Muscle layer of duodenum (tissue), 2 donors: ENCODE measurements around the gene KIF26A.

Experiments used
- H3K27ac ChIP-seq: one replicate; pipeline ENCODE4 v1.7.0; 2013; ENCODE audit warnings: mild to moderate bottlenecking, low read length
- H3K27me3 ChIP-seq: one replicate; pipeline ENCODE4 v1.7.0; 2013; ENCODE audit warnings: low read depth, mild to moderate bottlenecking, control low read depth, low read length
- H3K36me3 ChIP-seq, 2 donors: one replicate each; pipeline ENCODE4 v1.7.0; 2013; ENCODE audit warnings: low read length in 2 of 2, control low read depth in 1 of 2, mild to moderate bottlenecking in 1 of 2; ENCODE audit not compliant: insufficient read depth in 2 of 2, control insufficient read depth in 1 of 2
- H3K4me1 ChIP-seq, 2 donors: one replicate each; pipeline ENCODE4 v1.7.0; 2013; ENCODE audit warnings: low read length in 2 of 2, mild to moderate bottlenecking in 2 of 2, control low read depth in 1 of 2, moderate library complexity in 1 of 2; ENCODE audit not compliant: insufficient read depth in 2 of 2, control insufficient read depth in 1 of 2
- H3K4me3 ChIP-seq, 2 donors: one replicate each; pipeline ENCODE4 v1.7.0; 2013; ENCODE audit warnings: low read length in 2 of 2, low read depth in 1 of 2, mild to moderate bottlenecking in 1 of 2
- H3K9me3 ChIP-seq, 2 donors: one replicate each; pipeline ENCODE4 v1.7.0; 2013; ENCODE audit warnings: low read length in 2 of 2, control low read depth in 1 of 2, mild to moderate bottlenecking in 1 of 2; ENCODE audit not compliant: control insufficient read depth in 1 of 2
- donor health status: healthy.

Gene KIF26A

DNA sequence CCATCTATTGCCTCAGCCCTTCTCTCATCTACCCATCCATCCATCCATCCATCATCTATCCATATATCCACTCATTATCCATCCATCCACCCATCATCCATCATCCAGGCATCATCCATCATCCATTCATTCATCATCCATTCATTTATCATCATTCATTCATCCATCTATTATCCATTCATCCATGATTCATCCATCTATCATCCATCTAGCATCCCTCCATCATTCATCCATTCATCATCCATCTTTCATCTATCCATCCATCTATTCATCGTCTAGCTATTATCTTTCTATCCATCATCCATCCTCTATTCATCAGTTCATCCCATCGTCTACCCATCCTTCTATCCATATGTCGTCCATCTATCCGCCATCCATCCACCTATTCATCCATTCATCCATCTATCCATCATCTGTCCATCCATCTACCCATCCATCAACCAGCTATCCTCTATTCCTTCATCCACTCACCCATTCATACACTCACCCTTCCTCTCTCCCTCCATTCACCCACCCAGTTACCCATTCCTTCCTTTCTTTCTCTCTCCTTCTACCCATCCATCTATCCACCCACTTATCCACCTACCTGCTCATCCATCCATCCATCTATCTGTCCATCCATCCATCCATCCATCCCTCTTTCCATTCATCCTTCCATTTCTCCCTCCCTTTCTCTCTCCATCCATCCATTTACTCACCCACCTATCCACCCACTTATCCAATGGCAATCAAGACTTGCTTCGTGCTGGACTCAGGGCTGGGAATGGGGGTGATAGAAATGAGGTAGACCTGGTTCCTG is 59.3 kb downstream of the KIF26A start:
- Histone ChIP-seq H3K27me3 (no peaks in the 10 kb centered on the region), H3K4me3 (no peak overlapping the region), H3K9me3 (no peaks in the 10 kb centered on the region), H3K36me3 (no peaks in the 10 kb centered on the region), H3K4me1 (no peaks in the 10 kb centered on the region), H3K27ac (no peak overlapping the region)

DNA sequence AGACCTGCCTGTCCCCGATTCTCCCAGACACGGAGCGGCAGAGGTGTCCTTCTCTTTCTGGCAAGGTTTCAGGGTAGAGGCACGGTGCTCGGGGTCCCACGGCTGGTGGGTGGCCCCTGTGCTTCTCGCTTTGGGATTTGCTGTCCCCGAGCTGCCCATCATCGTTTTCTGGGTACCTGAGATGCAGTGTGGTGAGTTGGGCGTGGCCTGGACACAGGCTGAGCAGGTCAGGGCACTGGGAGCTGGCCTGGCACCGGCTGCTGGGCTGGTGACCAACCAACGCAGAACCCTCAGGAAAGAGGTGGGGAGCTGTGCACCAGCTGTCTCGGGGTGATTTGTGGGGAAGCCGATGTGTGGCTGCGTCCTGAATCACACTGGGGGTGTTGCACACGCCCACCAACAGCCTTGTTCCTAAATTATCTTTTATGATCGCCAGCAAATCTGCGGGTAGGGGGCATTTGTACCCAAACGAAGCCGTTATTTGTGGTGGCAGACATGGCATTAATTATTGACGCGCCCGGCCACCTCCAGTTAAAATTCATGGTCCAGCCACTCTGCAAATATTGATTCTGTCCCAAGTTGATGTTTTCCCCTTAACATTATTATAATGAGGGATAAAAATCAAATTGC is 61.0 kb downstream of the KIF26A start:
- Histone ChIP-seq H3K36me3 (no peaks in the 10 kb centered on the region), H3K27me3 (no peaks in the 10 kb centered on the region), H3K9me3 (no peaks in the 10 kb centered on the region), H3K4me3 (no peak overlapping the region), H3K4me1 (no peaks in the 10 kb centered on the region), H3K27ac (no peak overlapping the region)

DNA sequence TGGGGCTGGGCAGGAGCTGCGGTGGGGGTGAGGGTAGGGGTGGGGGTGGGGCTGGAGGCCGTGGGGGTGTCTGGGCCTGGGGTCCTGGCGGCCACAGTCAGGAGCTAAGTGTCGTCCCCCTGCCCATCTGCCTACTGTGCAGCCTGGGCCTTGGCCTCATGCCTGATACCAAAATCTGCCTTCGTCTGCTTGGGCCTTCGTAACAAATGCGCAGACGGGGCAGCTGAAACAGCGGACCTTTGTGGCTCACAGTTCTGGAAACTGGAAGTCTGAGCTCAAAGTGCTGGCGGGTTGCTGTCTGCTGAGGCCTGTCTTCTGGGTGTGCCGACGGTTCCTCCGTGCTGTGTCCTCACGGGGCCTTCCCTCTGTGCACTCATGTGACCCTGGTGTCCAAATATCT is 61.7 kb downstream of the KIF26A start:
- no peaks in the 10 kb centered on the region for H3K27me3 ChIP-seq

GRCh38 chr14:104200591-104200990 is 62.2 kb downstream of the KIF26A start:
- Histone ChIP-seq H3K9me3 (no peaks in the 10 kb centered on the region), H3K27me3 (no peaks in the 10 kb centered on the region), H3K4me1 (no peaks in the 10 kb centered on the region), H3K27ac (no peak overlapping the region), H3K36me3 (no peaks in the 10 kb centered on the region), H3K4me3 (no peak overlapping the region)

More for the DNA sequence above, 61.7 kb downstream of the KIF26A start:
- H3K9me3 ChIP-seq, result no peaks in the 10 kb centered on the region
- H3K36me3 ChIP-seq, result no peaks in the 10 kb centered on the region
- no peak overlapping the region for H3K27ac ChIP-seq
- H3K4me1 ChIP-seq, result no peaks in the 10 kb centered on the region
- H3K4me3 ChIP-seq, result no peak overlapping the region

DNA sequence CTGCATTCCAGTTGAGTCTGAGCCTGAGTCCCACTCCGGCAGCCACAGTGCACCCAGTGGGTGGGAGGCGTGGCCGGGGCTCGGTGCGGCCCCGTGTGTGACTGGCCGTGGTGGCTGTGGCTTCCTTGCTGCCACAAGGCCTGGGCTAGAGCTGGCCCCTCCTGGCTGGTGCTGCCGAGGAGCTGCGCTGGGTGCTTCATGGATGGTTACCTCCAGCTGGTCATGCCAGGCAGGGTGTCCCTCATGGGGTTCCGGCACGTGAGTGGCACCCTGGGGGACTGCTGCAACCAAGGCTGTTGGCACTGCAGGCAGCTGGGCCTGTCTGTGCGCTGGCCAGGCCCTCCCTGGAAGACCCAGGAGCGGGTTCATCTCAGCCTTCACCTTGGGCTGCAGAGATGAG is 62.7 kb downstream of the KIF26A start:
- H3K4me1 ChIP-seq, result no peaks in the 10 kb centered on the region
- no peak overlapping the region for H3K4me3 ChIP-seq
- no peak overlapping the region for H3K27ac ChIP-seq
- no peaks in the 10 kb centered on the region for H3K27me3 ChIP-seq
- no peaks in the 10 kb centered on the region for H3K36me3 ChIP-seq
- H3K9me3 ChIP-seq, result no peaks in the 10 kb centered on the region

DNA sequence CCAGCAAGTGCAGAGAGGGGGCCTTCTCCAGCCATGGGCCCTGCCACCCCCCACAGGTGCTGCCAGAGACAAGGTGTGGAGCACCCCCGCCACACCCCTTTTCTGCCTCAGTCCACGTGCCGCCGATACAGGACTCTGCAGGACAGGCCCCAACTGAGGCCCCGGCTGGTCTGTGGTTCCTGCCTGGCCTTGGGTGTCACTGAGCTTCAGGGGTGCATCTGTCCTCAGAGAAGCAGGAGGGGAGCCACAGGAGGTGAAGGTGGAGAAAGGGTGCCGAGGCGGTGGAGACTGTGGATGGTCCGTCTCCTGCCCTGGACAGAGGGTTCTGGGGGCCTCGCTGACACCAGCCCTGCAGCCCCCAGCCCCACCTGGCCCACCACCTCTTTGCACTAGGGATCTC is 63.1 kb downstream of the KIF26A start:
- no peak overlapping the region for H3K4me3 ChIP-seq
- H3K27ac ChIP-seq, result no peak overlapping the region
- H3K36me3 ChIP-seq, result no peaks in the 10 kb centered on the region
- H3K27me3 ChIP-seq, result no peaks in the 10 kb centered on the region
- no peaks in the 10 kb centered on the region for H3K4me1 ChIP-seq
- no peaks in the 10 kb centered on the region for H3K9me3 ChIP-seq

DNA sequence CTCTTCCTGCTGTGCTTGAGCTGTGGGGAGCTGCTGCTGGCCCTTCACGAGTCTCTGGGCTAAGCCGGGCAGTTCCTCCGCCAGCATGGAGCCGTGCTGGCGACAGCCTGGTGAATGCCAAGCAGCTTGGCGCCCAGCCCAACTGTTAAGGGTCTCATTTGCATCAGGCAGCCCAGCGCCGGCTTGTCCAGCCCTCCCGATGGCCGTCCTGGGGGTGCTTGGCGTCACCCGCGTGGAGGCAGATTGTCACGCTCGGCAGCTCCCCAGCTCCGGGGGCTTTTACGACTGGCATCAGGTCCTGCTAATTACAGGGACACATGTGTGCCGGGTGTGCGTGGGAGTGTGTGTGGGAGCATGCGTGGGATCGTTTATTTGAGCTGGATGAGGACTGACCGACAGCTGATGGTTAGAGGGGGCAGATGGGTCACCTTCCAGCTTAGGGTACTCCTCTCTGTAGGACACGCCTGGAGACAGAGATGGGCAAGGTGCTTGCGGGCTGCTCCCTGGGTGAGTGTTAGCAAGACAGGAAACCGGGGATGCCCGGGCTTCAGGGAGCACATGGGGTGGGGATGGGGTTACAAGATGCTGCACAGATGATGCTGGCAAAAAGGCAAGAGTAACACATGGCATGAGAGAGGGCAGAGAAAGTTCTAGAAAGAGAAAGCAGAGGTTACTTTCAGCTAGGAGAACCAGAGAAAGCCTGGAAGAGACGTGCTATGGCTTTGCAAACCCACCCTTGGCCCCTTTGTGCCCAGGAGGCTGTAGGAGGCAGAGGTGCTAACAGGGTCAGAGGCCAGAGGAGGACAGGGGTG is 64.1 kb downstream of the KIF26A start:
- no peaks in the 10 kb centered on the region for H3K36me3 ChIP-seq
- H3K4me1 ChIP-seq, result no peaks in the 10 kb centered on the region
- H3K9me3 ChIP-seq, result no peaks in the 10 kb centered on the region
- H3K27me3 ChIP-seq, result no peaks in the 10 kb centered on the region
- no peak overlapping the region for H3K27ac ChIP-seq
- H3K4me3 ChIP-seq, result no peak overlapping the region

DNA sequence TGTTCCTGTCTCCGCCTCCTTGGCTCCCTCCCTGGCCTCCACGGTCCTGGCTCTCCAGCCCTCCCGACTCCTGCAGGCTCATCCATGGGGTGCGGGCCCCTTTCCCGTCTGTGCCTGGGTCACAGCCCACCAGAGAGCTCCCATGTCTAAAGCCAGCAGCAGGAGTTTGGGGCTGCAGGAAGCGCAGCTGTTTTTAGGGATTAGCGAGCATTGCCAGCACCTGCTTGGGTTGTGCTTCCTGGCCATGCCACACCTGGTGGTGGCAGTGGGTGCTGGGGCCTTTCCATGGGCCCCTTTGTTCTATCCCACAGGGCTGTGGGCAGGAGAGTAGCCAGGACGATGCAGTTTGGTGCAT is 64.7 kb downstream of the KIF26A start:
- Histone ChIP-seq H3K4me1 (no peaks in the 10 kb centered on the region), H3K9me3 (no peaks in the 10 kb centered on the region), H3K27me3 (no peaks in the 10 kb centered on the region), H3K4me3 (no peak overlapping the region), H3K36me3 (no peaks in the 10 kb centered on the region), H3K27ac (no peak overlapping the region)

DNA sequence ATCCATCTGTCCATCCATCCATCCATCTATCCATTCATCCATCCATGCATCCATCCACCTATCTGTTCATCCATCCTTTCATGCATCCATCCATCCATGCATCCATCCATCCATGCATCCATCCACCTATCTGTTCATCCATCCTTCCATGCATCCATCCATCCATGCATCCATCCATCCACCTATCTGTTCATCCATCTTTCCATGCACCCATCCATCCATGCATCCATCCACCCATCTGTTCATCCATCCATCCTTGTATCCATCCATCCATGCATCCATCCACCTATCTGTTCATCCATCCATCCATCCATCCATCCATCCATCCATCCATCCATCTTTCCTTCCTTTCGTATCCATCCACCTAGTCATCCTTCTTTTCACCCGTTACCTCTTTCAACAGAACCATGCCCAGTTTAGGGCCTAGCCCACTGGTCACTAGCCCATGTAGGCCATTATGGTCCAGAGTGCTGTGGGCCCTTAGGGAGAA is 66.3 kb downstream of the KIF26A start:
- Histone ChIP-seq H3K4me1 (no peaks in the 10 kb centered on the region), H3K27ac (no peak overlapping the region), H3K27me3 (no peaks in the 10 kb centered on the region), H3K4me3 (no peak overlapping the region), H3K9me3 (no peaks in the 10 kb centered on the region), H3K36me3 (no peaks in the 10 kb centered on the region)

DNA sequence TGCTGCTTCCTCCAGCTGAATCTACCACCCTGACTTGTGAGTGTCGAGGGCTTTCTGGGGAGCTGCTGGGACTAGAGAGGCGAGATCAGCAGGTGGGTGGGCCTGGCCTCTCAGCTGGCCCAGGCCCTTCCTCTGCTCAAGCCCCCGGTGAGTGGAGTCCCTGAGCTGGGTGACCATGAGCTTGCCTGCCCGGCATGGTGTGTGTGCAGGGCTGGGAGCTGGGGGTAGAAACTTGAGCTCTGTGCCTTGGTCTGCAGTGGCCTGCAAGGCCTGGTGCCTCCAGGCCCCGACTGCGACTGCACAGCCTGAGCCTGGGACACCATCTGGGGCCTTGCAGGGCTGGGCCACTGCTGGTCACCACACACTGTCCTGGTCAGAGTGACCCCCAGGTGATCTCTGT is 67.4 kb downstream of the KIF26A start:
- Histone ChIP-seq H3K27me3 (no peaks in the 10 kb centered on the region), H3K27ac (no peak overlapping the region)

DNA sequence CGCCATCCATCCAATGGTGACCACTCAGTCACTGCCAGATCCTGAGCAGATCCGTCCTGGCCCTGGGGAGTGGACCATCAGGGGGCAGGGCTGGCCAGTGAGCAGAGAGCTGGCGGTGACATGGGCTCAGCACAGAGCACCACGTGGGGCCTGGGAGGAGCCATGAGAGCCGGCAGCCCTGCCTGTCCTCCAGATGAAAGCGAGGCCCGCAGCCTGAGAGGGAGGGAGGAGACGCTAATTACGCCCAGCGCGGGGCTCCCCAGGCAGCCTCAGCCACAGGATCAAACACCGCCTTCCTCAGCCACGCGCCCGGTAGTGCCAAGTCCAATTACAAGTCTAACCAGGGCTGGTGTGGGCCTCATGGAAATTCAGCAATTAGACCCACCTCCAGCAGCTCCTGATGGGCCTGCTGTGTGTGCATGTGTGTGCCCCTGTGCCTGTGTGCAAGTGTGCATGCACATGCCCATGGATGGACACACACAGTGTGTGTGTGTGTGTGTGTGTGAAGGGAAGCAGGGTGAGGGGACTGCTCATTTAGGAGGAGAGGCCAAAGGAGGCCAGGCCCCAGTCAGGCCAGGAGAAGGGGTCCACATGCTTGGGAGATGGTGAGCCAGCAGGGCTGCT is 68.0 kb downstream of the KIF26A start:
- Histone ChIP-seq H3K27me3 (no peaks in the 10 kb centered on the region), H3K36me3 (no peaks in the 10 kb centered on the region), H3K9me3 (no peaks in the 10 kb centered on the region), H3K4me3 (no peak overlapping the region), H3K27ac (no peak overlapping the region), H3K4me1 (no peaks in the 10 kb centered on the region)

More for the DNA sequence above, 67.4 kb downstream of the KIF26A start:
- no peaks in the 10 kb centered on the region for H3K9me3 ChIP-seq
- H3K4me1 ChIP-seq, result no peaks in the 10 kb centered on the region
- H3K36me3 ChIP-seq, result no peaks in the 10 kb centered on the region
- H3K4me3 ChIP-seq, result no peak overlapping the region
